Renal pelvis (tissue), 12 donors: Measurements from ENCODE around the gene KIF5B. TPM values are rescaled to one million over a fixed set of nuclear protein-coding genes. Genes with fewer than 3 reads are reported as not detected.
"Not testable (repeated sequence)": the region's sequence is repeated elsewhere in the genome, so short reads cannot be mapped to it uniquely, and the experiment has no call there.

Experiments used
- DNase-seq: peaks from one replicate; pipeline ENCODE4 v3.0.0-alpha.2; 2013
- long read RNA-seq, 16 experiments: transcript quantifications; one replicate each; lab custom pipeline, GENCODE V29; 2026
- polyA plus RNA-seq, 3 donors: library from polyadenylated mRNA; unstranded; fragments of 120-200 nt; gene quantifications; one replicate each; pipeline ENCODE4 v1.2.1, GENCODE V29; 2013; ENCODE audit not compliant: insufficient read length in 3 of 3

The KIF5B gene
- 100 to 1,000 TPM; 123 to 155 (median 149) TPM for polyA plus RNA-seq
- long read RNA-seq, donor 1, full-length matches to known transcripts, result 3 of 53 reads
- long read RNA-seq, donor 1, partial matches to known transcripts, result 50 of 53 reads
- long read RNA-seq, donor 1, other reads (novel, unspliced or antisense), result 0 of 53 reads
- long read RNA-seq, donor 2, full-length matches to known transcripts, result 4 of 62 reads
- long read RNA-seq, donor 2, partial matches to known transcripts, result 58 of 62 reads
- long read RNA-seq, donor 2, other reads (novel, unspliced or antisense), result 0 of 62 reads
- long read RNA-seq, donor 3, full-length matches to known transcripts, result 2 of 86 reads
- long read RNA-seq, donor 3, partial matches to known transcripts, result 84 of 86 reads
- long read RNA-seq, donor 3, other reads (novel, unspliced or antisense), result 0 of 86 reads
- long read RNA-seq, donor 4, full-length matches to known transcripts, result 1 of 49 reads
- long read RNA-seq, donor 4, partial matches to known transcripts, result 48 of 49 reads
- long read RNA-seq, donor 4, other reads (novel, unspliced or antisense), result 0 of 49 reads
- long read RNA-seq, donor 5, partial matches to known transcripts, result 34 of 34 reads
- long read RNA-seq, donor 5, other reads (novel, unspliced or antisense), result 0 of 34 reads
- long read RNA-seq, donor 6, full-length matches to known transcripts, result 5 of 93 reads
- long read RNA-seq, donor 6, partial matches to known transcripts, result 88 of 93 reads
- long read RNA-seq, donor 6, other reads (novel, unspliced or antisense), result 0 of 93 reads
- long read RNA-seq, donor 7, partial matches to known transcripts, result 126 of 126 reads
- long read RNA-seq, donor 7, other reads (novel, unspliced or antisense), result 0 of 126 reads
- long read RNA-seq, donor 8, full-length matches to known transcripts, result 2 of 41 reads
- long read RNA-seq, donor 8, partial matches to known transcripts, result 39 of 41 reads
- long read RNA-seq, donor 8, other reads (novel, unspliced or antisense), result 0 of 41 reads
- long read RNA-seq, donor 9, full-length matches to known transcripts, result 4 of 95 reads
- long read RNA-seq, donor 9, partial matches to known transcripts, result 91 of 95 reads
- long read RNA-seq, donor 9, other reads (novel, unspliced or antisense), result 0 of 95 reads
- long read RNA-seq, donor 10, full-length matches to known transcripts, result 3 of 93 reads
- long read RNA-seq, donor 10, partial matches to known transcripts, result 90 of 93 reads
- long read RNA-seq, donor 10, other reads (novel, unspliced or antisense), result 0 of 93 reads
- long read RNA-seq, donor 11, full-length matches to known transcripts, result 1 of 47 reads
- long read RNA-seq, donor 11, partial matches to known transcripts, result 46 of 47 reads
- long read RNA-seq, donor 11, other reads (novel, unspliced or antisense), result 0 of 47 reads
- long read RNA-seq, donor 12, full-length matches to known transcripts, result 7 of 102 reads
- long read RNA-seq, donor 12, partial matches to known transcripts, result 95 of 102 reads
- long read RNA-seq, donor 12, other reads (novel, unspliced or antisense), result 0 of 102 reads
- long read RNA-seq, donor 13, partial matches to known transcripts, result 51 of 51 reads
- long read RNA-seq, donor 13, other reads (novel, unspliced or antisense), result 0 of 51 reads
- long read RNA-seq, donor 14, result 0 reads
- long read RNA-seq, donor 15, full-length matches to known transcripts, result 7 of 95 reads
- long read RNA-seq, donor 15, partial matches to known transcripts, result 88 of 95 reads
- long read RNA-seq, donor 15, other reads (novel, unspliced or antisense), result 0 of 95 reads
- long read RNA-seq, donor 16, full-length matches to known transcripts, result 1 of 162 reads
- long read RNA-seq, donor 16, partial matches to known transcripts, result 161 of 162 reads
- long read RNA-seq, donor 16, other reads (novel, unspliced or antisense), result 0 of 162 reads

DNA sequence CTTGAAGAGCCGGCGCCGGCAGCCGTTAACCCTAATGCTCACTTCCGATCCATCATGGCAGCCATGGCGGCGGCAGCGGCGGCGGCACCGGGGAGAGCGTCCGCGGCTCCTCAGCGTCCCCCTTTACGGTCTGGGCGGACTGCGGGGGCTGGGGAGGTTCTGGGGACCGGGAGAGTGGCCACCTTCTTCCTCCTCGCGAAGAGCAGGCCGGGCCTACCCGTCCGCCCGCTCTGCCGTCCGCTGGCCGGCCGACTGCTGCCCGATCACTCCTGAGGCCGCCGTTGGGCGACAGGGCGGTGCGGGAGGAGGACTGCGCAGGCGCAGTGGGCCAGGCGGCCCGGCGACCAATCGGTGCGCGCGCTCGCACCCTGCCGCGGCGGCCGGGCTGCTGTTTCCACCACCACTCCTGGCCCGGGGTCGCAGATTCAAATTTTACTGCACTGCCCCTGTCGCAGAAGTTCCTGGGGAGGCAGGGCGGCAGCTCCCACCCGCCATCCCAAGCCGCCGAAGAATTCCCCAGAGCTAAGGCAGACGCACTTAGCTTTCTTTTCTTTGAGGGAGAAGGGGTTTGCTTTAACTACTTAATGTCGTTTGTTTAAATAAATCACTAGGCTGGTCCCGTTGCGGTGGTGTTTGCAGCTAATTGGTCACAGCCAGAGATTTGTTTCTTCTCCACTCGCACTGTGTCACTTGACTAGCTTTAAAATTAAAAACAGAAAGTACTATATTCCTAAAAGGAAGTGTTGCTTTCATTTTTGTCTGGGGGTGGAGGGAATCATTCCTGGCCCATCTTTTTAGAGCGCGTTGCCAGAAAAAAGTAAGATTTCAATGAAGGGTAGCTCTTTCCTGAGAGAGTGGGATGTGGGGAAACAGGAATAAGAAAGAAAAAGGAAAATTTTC, at the start of gene KIF5B:
Gene KIF5B, minus strand, starts transcription at position 290 of the 900 bp plus-strand sequence. CDS start 452 bp downstream, outside the sequence.
- DNase-seq, result peak; percentile 87

DNA sequence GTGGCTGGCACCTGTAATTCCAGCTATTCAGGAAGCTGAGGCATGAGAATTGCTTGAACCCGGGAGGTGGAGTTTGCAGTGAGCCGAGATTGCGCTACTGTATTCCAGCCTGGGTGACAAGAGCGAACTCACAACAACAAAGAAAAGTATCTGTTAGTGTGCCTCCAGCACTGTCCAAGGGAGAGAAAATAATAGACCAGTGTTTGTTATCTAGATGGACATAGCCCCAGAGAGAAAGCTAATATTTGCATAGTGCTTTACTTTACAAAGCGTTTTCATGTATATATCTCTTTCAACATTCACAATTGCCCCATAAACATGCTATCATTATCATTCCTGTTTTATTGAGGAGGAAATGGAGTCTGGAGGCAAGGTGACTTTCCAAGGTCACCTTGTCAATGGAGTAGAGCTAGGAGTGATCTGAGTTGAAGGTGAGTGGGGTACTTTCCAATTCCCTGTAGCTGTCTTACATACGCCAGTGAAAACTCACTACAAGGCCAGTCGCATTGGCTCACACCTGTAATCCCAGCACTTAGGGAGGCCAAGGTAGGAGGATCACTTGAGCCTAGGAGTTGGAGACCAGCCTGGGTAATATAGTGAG, 49.7 kb upstream of the KIF5B start:
- DNase-seq, result no peak

DNA sequence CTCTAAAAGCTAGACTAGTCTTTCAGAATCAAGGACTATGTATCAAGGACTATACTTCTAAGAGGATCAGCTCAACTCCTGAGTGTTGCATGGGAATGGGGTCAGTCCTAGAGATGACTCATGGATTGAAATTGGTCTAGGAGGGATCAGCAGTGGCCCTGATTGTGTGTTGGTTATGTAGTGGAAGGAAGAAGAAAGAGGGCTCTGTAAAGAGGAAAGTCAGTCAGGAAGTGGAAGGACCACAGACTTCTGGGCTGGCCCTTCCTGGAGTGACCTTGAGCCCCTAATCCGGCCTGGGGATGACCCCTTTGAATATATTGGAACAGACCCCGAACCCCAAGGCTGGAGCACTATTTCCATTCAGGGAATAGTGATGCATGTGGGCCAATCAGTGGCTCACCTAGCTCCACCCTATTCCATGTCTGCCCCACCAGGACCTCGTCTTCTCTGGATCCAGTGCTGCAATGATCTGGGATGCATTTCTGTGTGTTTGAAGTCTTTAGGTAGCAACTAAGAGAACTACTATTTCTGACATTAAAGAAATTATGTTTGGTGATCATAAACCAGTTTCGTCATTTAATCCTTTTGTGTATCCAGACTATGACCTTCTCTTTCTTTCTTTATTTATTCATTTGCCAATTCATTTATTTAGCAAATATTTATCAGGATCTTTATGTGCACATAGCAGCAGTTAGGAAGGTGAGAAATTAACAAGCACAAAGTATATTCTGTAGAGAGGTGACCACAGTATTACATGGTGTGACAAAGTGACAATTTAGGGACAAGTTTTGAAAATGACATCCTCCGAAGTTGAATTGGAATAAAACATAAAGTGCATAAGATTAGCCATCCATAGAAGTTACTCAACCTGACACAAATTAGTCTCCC, 48.6 kb upstream of the KIF5B start:
- DNase-seq, result no peak

GRCh38 chr10:32104181-32104580, 48.0 kb upstream of the KIF5B start:
- DNase-seq, result no peak

DNA sequence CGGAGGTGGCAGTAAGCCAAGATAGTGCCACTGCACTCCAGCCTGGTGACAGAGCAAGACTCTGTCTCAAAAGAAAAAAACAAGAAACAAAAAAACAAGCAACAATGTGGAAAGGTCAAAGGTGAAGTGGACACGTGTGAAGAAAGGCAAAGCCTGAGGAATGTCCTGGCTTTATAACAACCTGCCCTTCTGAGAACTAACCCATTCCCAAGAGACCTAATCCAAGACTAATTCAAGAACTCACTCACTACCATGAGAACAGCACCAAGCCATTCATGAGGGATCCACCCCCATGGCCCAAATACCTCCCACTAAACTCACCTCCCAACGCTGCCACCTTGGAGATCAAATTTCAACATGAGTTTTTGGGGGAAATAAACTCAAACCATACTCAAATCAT, 47.5 kb upstream of the KIF5B start:
- DNase-seq, result no peak

GRCh38 chr10:32098566-32099259, 42.5 kb upstream of the KIF5B start:
- DNase-seq, result not testable (repeated sequence)

DNA sequence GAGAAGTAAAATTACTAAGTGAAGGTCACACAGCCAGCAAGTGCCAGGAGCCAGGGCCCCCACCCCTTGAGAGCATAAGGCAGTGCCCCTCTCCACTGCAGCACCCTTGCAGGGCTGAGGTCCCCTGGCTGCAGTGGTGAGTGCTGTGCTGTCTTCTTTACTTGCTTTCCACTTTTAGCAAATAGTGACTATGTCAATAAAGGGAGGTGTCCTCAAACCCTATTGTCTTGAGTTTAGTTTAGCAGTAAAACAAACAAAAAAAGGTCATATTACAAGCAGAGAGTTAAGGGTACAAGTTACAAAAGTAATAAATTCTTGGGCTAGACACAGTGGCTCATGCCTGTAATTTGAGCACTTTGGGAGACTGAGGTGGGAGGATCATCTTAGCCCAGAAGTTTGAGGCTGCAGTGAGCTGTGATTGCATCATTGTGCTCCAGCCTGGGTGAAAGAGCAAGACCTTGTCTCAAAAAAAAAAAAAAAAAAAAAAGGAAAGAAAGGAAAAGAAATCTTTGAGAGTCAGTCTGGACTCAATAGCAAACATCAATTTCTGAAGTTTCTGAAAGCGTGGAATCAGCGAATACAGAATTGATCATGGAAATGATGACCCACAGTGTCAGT, 39.0 kb upstream of the KIF5B start:
- DNase-seq, result no peak

GRCh38 chr10:32093650-32094049, 37.4 kb upstream of the KIF5B start:
- no peak for DNase-seq

DNA sequence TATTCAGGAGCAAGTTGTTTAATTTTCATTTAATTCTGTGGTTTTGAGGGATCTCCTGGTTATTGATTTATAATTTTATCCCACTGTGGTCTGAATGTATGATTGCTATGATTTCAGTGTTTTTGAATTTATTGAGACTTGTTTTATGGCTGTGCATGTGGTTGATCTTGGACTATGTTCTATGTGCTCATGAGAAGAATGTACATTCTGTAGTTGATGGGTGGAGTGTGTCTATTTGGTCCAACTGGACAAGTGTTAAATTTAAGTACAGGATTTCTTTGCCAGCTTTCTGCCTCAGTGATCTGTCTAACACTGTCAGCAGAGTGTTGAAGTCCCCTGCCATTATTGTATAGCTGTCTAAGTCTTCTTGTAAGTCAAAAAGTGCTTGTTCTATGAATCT, 34.8 kb upstream of the KIF5B start:
- no peak for DNase-seq

DNA sequence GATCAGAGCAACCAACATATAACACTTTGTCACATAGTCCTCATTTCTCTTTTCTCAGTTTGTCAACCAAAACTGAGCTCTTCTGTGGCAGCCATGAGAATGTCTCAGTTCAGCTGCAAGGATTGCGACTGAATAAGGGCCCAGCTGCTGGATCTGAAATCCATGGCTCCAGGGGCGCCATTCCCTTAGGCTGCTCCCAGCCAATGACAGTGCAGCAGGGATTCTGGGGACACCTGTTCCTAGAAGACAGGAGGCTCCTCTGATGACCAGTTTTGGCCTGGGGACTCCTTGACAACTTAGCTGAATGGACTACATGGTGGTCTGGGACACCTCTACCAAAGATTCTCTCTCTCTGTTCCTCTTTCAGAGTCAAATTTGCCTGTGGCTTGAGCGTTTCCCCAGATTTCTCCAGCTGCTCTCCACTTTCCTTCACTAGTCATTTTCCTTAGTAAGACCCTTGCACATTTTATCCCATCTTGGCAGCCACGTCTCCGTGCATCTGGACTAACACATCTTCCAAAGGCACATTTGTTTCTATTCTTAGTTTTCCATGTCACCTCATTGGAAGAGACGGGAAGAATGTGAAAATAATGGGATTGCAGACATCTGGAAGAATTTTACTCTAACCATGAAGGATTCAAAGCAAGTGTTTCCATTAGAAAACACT, 28.1 kb upstream of the KIF5B start:
- DNase-seq, result no peak

DNA sequence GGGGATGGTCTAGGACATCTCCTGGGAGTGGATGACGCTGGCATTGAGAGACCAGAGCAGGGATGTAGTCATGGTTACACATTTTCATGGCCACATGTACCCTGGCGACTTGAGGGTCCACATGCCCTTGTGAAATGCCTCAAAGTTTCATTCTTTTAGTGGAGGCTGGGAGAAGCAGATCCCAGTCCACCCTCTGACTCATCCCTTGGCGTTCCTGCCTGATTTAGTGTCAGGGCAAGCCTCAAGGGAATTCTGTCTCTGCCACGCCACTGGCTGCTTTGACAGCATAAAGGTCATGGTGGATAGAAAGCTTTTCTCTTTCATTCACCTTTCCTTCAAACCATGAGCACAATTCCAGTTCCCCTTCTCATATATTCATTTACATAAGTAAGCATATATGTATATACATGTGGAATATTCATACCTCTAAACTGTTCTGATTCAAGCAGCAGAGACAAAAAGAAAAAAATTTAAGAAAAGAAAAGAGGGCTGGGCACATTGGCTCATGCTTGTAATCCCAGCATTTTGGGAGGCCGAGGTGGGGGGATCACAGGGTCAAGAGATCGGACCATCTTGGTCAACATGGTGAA, 21.8 kb upstream of the KIF5B start:
- DNase-seq, result no peak

DNA sequence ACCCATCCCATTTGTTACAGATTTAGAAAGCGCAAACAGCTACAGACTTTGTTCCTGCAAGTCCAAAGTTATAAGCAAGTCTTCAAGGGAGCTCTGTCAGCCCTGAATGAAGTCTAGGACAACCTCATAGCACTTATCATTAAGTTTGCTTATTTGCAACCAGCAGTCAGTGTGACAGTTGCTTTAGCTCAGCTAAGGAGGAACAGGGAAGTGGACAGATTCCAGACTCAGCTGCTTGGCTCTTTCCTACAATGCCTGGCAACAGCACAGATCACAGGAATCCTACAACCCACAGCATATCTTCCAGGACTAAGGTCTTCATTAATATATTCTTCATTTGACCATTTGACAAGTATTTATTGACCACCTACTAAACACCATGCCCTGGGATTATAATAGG, 17.4 kb upstream of the KIF5B start:
- no peak for DNase-seq

DNA sequence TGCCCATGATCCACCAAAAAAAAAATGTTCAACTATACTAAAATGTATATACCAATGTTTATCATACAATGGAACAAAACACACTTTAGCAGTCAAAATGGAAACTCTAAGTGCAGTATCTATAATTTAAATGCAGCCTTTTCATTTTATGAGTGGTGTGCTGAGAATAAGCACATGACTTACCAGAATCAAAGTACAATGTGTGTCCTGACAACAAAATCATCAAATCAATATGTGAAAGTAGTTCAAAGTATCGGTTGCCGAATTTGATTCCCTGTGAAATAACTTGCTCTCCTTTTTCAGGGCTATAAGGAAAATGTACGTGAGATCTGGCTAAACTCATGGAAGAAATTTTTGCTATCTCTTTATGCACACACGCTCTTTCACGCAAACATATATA, 16.9 kb upstream of the KIF5B start:
- no peak for DNase-seq

DNA sequence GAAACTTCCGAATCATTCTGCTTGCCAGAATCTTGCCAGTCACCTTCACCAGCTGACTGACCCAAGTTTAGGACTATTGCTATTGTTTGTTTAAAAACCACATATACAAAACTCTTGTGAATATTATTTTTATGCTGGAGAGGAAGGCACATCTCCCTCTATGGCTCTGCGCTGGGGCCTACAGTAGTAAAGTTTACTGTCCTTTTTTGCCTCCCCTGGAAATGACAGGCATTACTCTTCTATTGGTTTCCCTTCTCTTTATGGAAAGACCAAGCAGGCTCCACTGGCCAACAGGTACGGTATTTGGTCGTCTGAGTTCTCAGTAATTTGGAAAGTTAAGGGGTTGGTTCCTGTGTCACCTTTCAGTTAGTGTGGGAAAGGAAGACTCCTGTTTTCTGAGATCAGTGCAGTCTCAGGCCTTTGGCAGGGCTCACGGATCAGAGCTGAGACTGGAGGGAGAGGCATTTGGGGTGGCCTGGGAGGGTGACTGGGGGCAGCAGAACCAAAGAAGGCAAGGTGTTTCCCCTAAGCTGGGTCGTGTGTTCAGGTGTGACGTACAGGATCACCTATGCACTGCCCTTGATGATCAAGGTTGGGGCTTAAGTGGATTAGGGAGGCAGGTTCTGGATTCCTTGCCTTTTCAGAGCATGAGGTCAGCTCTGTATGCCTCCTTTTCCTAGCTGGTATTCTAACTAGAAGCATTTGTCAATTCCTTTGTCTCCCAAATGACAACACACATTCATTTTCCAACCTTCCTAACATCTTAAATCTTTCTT, 16.0 kb upstream of the KIF5B start:
- no peak for DNase-seq

DNA sequence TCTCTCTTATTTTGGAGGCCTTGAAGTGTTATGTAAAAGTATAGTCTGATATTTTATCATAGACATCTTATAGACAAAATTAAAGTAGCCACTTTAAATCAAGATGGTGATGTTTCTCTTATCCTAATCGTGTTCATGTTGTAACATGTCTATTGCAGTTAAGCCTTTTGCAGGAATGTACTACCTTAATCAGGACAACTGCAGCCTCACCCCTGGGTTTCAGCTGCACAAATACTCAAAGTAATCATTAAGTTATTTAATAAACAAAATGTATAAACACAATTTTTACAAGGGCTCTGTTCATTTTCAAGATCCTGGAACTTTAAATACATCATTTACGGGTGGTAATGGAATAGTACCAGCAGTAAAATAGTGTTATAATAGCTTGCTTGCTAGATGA, 14.4 kb upstream of the KIF5B start:
- no peak for DNase-seq
